NT2/D1 (cell line): ENCODE results near the gene TRAPPC2L.
"Not testable (repeated sequence)": the region's sequence is repeated elsewhere in the genome, so short reads cannot be mapped to it uniquely, and the experiment has no call there.

Source experiments
- YY1 ChIP-seq: IDR thresholded peaks from 2 replicates; pipeline ENCODE4 v1.6.1; 2011; ENCODE audit not compliant: insufficient read length, insufficient read depth
- ZNF274 ChIP-seq: IDR thresholded peaks from 2 replicates; pipeline ENCODE4 v1.6.1; 2011; ENCODE audit warnings: mild to moderate bottlenecking, low read depth, low read length

GRCh38 chr16:88889702-88890352, 32.9 kb downstream of the TRAPPC2L start:
- TF ChIP-seq ZNF274, YY1: not testable (repeated sequence)
